Caco-2 (cell line): ENCODE measurements around the gene SMG1. TPM values are rescaled to one million over a fixed set of nuclear protein-coding genes. Genes with fewer than 3 reads are reported as not detected.

Experiments used
- BruUV-seq: library from RNA; stranded (reverse); fragments of 400-500 nt; replicated peaks from 2 replicates; lab custom pipeline; 2021; lab: Mats Ljungman, UMichigan
- CTCF ChIA-PET: fragments of 300-600 bp; sonication (Branson Sonifier 250); formaldehyde crosslinking; loops from one replicate; lab custom pipeline; 2022; ENCODE audit warnings: antibody characterized with exemption; lab: Charles Lee
- POLR2A ChIA-PET: fragments of 300-600 bp; sonication (Branson Sonifier 250); formaldehyde crosslinking; loops from one replicate; lab custom pipeline; 2022; ENCODE audit warnings: antibody characterized with exemption; lab: Charles Lee
- DNase-seq, 2 experiments: peaks; one replicate each; pipeline versions ENCODE4 v3.0.0 to v3.0.0-alpha.2; 2020 to 2022
- H3K27me3 ChIP-seq: replicated peaks from 2 replicates; pipeline ENCODE4 v1.6.0; 2011; ENCODE audit warnings: low read length; ENCODE audit not compliant: control insufficient read depth, insufficient read depth
- H3K36me3 ChIP-seq: 2 replicates; pipeline ENCODE4 v1.5.1; 2011; ENCODE audit warnings: low read length; ENCODE audit not compliant: control insufficient read depth, insufficient read depth
- H3K4me1 ChIP-seq: fragments of 250-450 bp; sonication (Bioruptor Pico); 2 replicates; pipeline ENCODE4 v1.5.1; 2020; ENCODE audit warnings: mild to moderate bottlenecking
- H3K4me3 ChIP-seq: 2 replicates; pipeline ENCODE4 v1.5.1; 2011; ENCODE audit warnings: low read depth, mild to moderate bottlenecking, control low read depth, low read length
- H3K9me3 ChIP-seq: fragments of 250-450 bp; sonication (Bioruptor Pico); 2 replicates; pipeline ENCODE4 v1.5.1; 2020; ENCODE audit warnings: mild to moderate bottlenecking, moderate library complexity
- H3K27ac Mint-ChIP-seq: one replicate; pipeline ENCODE4 v1.8.0; 2022; ENCODE audit warnings: mixed read lengths; ENCODE audit not compliant: unreplicated experiment
- H3K27me3 Mint-ChIP-seq: one replicate; pipeline ENCODE4 v1.8.0; 2022; ENCODE audit warnings: mixed read lengths; ENCODE audit not compliant: insufficient read depth, unreplicated experiment
- H3K36me3 Mint-ChIP-seq: one replicate; pipeline ENCODE4 v1.8.0; 2022; ENCODE audit warnings: mild to moderate bottlenecking, mixed read lengths; ENCODE audit not compliant: insufficient read depth, unreplicated experiment
- H3K4me1 Mint-ChIP-seq: one replicate; pipeline ENCODE4 v1.8.0; 2022; ENCODE audit warnings: low read depth, mixed read lengths; ENCODE audit not compliant: unreplicated experiment
- H3K4me3 Mint-ChIP-seq: one replicate; pipeline ENCODE4 v1.8.0; 2022; ENCODE audit warnings: mild to moderate bottlenecking, moderate library complexity, mixed read lengths; ENCODE audit not compliant: unreplicated experiment
- H3K9me3 Mint-ChIP-seq: one replicate; pipeline ENCODE4 v1.8.0; 2022; ENCODE audit warnings: mixed read lengths; ENCODE audit not compliant: unreplicated experiment
- CTCF ChIP-seq, 2 experiments: fragments of 200-600 bp in 1 of 2; IDR thresholded peaks; 1 replicate in 1 of 2; 2 replicates in 1 of 2; pipeline versions ENCODE4 v1.5.1 to v1.8.0; 2011 to 2022; ENCODE audit warnings: antibody characterized with exemption in 1 of 2, control low read depth in 1 of 2, inconsistent platforms in 1 of 2, low read depth in 1 of 2, low read length in 1 of 2, mild to moderate bottlenecking in 1 of 2, moderate library complexity in 1 of 2; ENCODE audit not compliant: insufficient read depth in 1 of 2, severe bottlenecking in 1 of 2, unreplicated experiment in 1 of 2
- intact Hi-C: fragments of 100-400 bp; cut with micrococcal nuclease; formaldehyde crosslinking; loops from one replicate; pipeline ENCODE4 v1.10.0; 2022; ENCODE audit not compliant: unreplicated experiment
- total RNA-seq: library from RNA; stranded (reverse); gene quantifications from 2 replicates; pipeline ENCODE4 v1.2.3, GENCODE V29; 2022

SMG1 gene
- total RNA-seq, 1 experiment from 2014 or later: 79.1 TPM

GRCh38 chr16:18829251-18829650, 97.0 kb downstream of the SMG1 start:
- Histone ChIP-seq H3K27me3 (no peaks in the 10 kb centered on the region), H3K36me3 (peaks cover 1% of the 10 kb centered on the region), H3K9me3 (no peaks in the 10 kb centered on the region), H3K4me1 (0 out of 2 replicates have a peak, but pooled peaks cover 8% of the 10 kb centered on the region), H3K4me3 (no peak overlapping the region)
- DNase-seq: no peak
- no peak overlapping the region for H3K27ac Mint-ChIP-seq
- no peaks in the 10 kb centered on the region for H3K4me1 Mint-ChIP-seq
- ChIA-PET POLR2A (no interaction called here), CTCF (no interaction called here)
- no peak for TF ChIP-seq CTCF (IDR thresholded peaks at IDR 0.05; ENCODE audit: insufficient read depth in 1 of 2, low read depth in 1 of 2, low read length in 1 of 2, severe bottlenecking in 1 of 2, unreplicated experiment in 1 of 2)
- intact Hi-C loops: no loop called here
- H3K27me3 Mint-ChIP-seq: no peaks in the 10 kb centered on the region
- no peaks in the 10 kb centered on the region for H3K9me3 Mint-ChIP-seq
- no TSS peak for BruUV-seq
- H3K4me3 Mint-ChIP-seq: no peak overlapping the region
- peaks cover 49% of the 10 kb centered on the region for H3K36me3 Mint-ChIP-seq

GRCh38 chr16:18827890-18828289, 98.3 kb downstream of the SMG1 start:
- no peaks in the 10 kb centered on the region for H3K27me3 Mint-ChIP-seq
- Histone ChIP-seq H3K36me3 (peaks cover 1% of the 10 kb centered on the region), H3K9me3 (no peaks in the 10 kb centered on the region), H3K4me3 (no peak overlapping the region), H3K4me1 (0 out of 2 replicates have a peak, but pooled peaks cover 8% of the 10 kb centered on the region), H3K27me3 (no peaks in the 10 kb centered on the region)
- no peaks in the 10 kb centered on the region for H3K4me1 Mint-ChIP-seq
- no peak for DNase-seq
- H3K9me3 Mint-ChIP-seq: no peaks in the 10 kb centered on the region
- BruUV-seq: no TSS peak
- ChIA-PET CTCF (no interaction called here), POLR2A (no interaction called here)
- H3K27ac Mint-ChIP-seq: no peak overlapping the region
- no peak for TF ChIP-seq CTCF (IDR thresholded peaks at IDR 0.05; ENCODE audit: insufficient read depth in 1 of 2, low read depth in 1 of 2, low read length in 1 of 2, severe bottlenecking in 1 of 2, unreplicated experiment in 1 of 2)
- H3K4me3 Mint-ChIP-seq: no peak overlapping the region
- peaks cover 39% of the 10 kb centered on the region for H3K36me3 Mint-ChIP-seq
- intact Hi-C loops: no loop called here

GRCh38 chr16:18816286-18816685, 109.9 kb downstream of the SMG1 start:
- intact Hi-C loops: no loop called here
- Histone ChIP-seq H3K4me1 (no peaks in the 10 kb centered on the region), H3K27me3 (no peaks in the 10 kb centered on the region), H3K36me3 (peaks cover 2% of the 10 kb centered on the region; the same call in 1 of the 2 replicates), H3K4me3 (no peak overlapping the region), H3K9me3 (no peaks in the 10 kb centered on the region)
- Mint-ChIP-seq H3K9me3 (no peaks in the 10 kb centered on the region), H3K27ac (no peak overlapping the region), H3K4me1 (no peaks in the 10 kb centered on the region), H3K27me3 (no peaks in the 10 kb centered on the region), H3K4me3 (no peak overlapping the region), H3K36me3 (peaks cover 42% of the 10 kb centered on the region)
- no TSS peak for BruUV-seq
- no peak for TF ChIP-seq CTCF (IDR thresholded peaks at IDR 0.05; ENCODE audit: insufficient read depth in 1 of 2, low read depth in 1 of 2, low read length in 1 of 2, severe bottlenecking in 1 of 2, unreplicated experiment in 1 of 2)
- ChIA-PET CTCF (no interaction called here), POLR2A (no interaction called here)
- DNase-seq: no peak
